ENCODE data around the gene SLC1A2. TPM values are rescaled to one million over a fixed set of nuclear protein-coding genes. Genes with fewer than 3 reads are reported as not detected.

The SLC1A2 gene
- total RNA-seq, 1 experiment from 2014 or later: 0.50 TPM

DNA sequence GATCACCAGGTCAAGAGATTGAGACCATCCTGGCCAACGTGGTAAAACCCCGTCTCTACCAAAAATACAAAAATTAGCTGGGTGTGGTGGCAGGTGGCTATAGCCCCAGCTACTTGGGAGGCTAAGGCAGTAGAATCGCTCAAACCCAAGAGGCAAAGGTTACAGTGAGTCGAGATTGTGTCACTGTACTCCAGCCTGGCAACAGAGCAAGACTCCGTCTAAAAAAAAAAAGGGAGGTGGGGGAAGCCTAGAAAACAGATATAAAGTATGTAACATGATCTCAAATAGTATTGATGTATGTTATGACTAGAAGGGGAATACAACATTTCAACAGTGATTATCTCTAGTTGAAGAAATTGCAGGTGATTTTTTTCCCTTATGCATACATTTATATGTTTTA lies 61.4 kb downstream of the SLC1A2 start:
- no peak overlapping the region for H4K91ac ChIP-seq (ENCODE audit: insufficient read length, low read depth, low read length)
- H3K79me2 ChIP-seq (ENCODE audit: insufficient read depth, low read length): no peaks in the 10 kb centered on the region
- no peak overlapping the region for H3K56ac ChIP-seq (ENCODE audit: insufficient read length, low read depth, low read length)
- no peak overlapping the region for H2BK5ac ChIP-seq (ENCODE audit: insufficient read length, low read length)
- no peak overlapping the region for H3K18ac ChIP-seq (ENCODE audit: insufficient read length, low read depth, low read length)
- H3K79me1 ChIP-seq (ENCODE audit: insufficient read depth, low read depth, low read length, poor library complexity, severe bottlenecking): no peaks in the 10 kb centered on the region
- H3K27me3 ChIP-seq (ENCODE audit: insufficient read depth, low read length): no peaks in the 10 kb centered on the region
- Mint-ChIP-seq H3K27ac (no peak overlapping the region), H3K4me1 (no peaks in the 10 kb centered on the region), H3K4me3 (no peak overlapping the region), H3K27me3 (ENCODE audit: low read depth) (peaks cover 14% of the 10 kb centered on the region), H3K9me3 (no peaks in the 10 kb centered on the region), H3K36me3 (ENCODE audit: insufficient read depth in 1 of 3, low read depth in 3 of 3) (no peaks in the 10 kb centered on the region)
- H3K9ac ChIP-seq (ENCODE audit: extremely low read depth, insufficient read length, low read length): no peak overlapping the region
- no peak overlapping the region for H2BK12ac ChIP-seq (ENCODE audit: insufficient read length, low read depth, low read length)
- H3K9me3 ChIP-seq (ENCODE audit: control insufficient read depth, low read depth, low read length): no peaks in the 10 kb centered on the region
- no peak overlapping the region for H2BK20ac ChIP-seq (ENCODE audit: low read depth, low read length, poor library complexity, severe bottlenecking)
- TF ChIP-seq, protein P1, sequence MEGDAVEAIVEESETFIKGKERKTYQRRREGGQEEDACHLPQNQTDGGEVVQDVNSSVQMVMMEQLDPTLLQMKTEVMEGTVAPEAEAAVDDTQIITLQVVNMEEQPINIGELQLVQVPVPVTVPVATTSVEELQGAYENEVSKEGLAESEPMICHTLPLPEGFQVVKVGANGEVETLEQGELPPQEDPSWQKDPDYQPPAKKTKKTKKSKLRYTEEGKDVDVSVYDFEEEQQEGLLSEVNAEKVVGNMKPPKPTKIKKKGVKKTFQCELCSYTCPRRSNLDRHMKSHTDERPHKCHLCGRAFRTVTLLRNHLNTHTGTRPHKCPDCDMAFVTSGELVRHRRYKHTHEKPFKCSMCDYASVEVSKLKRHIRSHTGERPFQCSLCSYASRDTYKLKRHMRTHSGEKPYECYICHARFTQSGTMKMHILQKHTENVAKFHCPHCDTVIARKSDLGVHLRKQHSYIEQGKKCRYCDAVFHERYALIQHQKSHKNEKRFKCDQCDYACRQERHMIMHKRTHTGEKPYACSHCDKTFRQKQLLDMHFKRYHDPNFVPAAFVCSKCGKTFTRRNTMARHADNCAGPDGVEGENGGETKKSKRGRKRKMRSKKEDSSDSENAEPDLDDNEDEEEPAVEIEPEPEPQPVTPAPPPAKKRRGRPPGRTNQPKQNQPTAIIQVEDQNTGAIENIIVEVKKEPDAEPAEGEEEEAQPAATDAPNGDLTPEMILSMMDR (conservative IDR thresholded peaks at IDR 0.05): no peak
- no CpG with 5 or more reads among the region's 5 CpGs for whole genome bisulfite sequencing (ENCODE audit: extremely low coverage, insufficient read length, low lambda C conversion rate)
- no peaks in the 10 kb centered on the region for H4K20me1 ChIP-seq (ENCODE audit: control insufficient read depth, insufficient read depth, insufficient read length)
- no peak for DNase-seq
- H4K8ac ChIP-seq (replicated peaks; ENCODE audit: insufficient read length, low read depth, low read length): no peak overlapping the region
- H3K23me2 ChIP-seq (ENCODE audit: insufficient read length, low read depth, low read length, poor library complexity, severe bottlenecking): no peaks in the 10 kb centered on the region
- H3K23ac ChIP-seq (ENCODE audit: insufficient read length, low read depth, low read length): no peak overlapping the region
- H2BK15ac ChIP-seq (ENCODE audit: low read depth, low read length): no peak overlapping the region
- H3K4ac ChIP-seq (ENCODE audit: low read depth, low read length): no peak overlapping the region
- no peak overlapping the region for H2BK120ac ChIP-seq (ENCODE audit: low read depth, low read length, poor library complexity, severe bottlenecking)
- H3K4me2 ChIP-seq (ENCODE audit: insufficient read depth, insufficient read length, low read length): no peak overlapping the region
- no peaks in the 10 kb centered on the region for H3K4me1 ChIP-seq (ENCODE audit: insufficient read depth, low read length)
- H3K27ac ChIP-seq (ENCODE audit: insufficient read length, low read depth, low read length): no peak overlapping the region
- H4K5ac ChIP-seq (ENCODE audit: insufficient read length, low read depth, low read length): no peak overlapping the region
- H2AFZ ChIP-seq (ENCODE audit: low read length): no peak overlapping the region
- no peak overlapping the region for H3T11ph ChIP-seq (ENCODE audit: low read length)
- H2AK5ac ChIP-seq (ENCODE audit: insufficient read length, low read length): no peak overlapping the region
- H3K14ac ChIP-seq (ENCODE audit: insufficient read depth, low read length): no peak overlapping the region

Data from H9 (cell line).